Activated T-cell treated with anti-CD3 and anti-CD28 coated beads for 4 hours (primary cell): ENCODE data around the gene POLR3C.

Source experiments
- DNase-seq: peaks from one replicate; pipeline ENCODE4 v3.0.0-alpha.2; 2020

POLR3C gene

GRCh38 chr1:145874646-145875045 lies 50.6 kb downstream of the POLR3C start:
- no peak for DNase-seq

DNA sequence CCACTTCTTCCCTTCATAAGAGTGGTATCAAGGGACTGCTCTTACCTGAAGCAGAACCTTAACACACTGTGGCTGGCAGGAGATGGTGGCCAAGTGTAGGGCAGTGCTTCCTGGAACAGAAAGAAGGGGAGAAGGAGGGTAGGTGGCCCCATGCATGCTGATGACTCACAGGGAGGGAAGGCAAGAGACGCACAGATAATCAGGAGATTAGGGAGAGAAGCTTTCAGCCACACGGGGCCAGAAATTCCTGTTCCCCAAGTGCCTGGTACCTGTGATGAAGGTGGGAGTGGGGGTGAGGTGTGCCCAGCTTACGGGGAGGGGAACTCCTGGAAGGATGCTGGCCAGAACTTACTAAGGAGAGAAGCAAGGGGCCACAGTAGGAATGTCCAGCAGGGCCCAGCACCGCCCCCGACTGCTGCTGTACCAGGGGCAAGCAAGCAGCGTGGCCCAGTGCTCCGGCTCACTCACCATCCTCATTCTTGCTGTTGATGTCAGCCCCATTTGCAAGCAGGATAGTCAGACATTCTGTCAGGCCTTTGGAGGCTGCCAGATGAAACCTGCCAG lies 54.0 kb downstream of the POLR3C start:
- DNase-seq = no peak

DNA sequence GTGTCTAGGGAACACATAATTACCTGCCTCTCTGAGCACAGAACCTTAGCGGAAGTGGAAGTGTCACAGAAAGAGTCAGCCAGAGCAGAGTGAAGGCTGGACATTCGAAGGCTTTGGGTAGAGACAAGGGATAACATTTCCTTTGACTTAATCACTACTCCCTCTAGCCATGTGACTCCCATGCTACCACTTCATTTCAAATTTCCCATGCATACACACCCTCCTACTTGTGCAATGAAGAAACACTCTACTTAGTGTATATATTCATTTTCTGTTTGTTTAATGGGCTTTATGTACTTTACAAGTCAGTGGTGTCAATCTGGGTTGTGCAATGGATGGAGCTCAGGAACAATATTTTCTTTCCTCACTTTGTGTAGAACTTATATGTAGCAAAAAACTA lies 54.7 kb downstream of the POLR3C start:
- DNase-seq = no peak

DNA sequence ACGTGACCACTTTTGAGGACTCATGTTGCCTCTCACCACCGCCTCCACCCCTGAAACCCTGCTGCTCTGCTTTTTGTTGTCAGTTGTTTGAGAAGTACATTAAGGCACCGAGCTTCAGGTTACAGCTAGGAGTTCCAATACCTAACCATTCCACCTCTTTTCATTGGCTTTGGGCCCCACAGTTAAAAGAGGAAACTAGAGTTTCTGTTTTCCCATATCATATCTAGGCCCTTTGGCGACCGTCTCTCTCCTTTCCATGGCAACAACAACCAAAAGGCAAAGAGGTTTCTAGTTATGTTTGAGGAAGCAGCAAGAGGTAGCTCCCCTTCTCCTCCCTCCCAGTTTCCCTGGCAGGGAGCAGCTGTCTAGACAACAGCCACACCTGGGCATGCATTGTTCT lies 55.8 kb downstream of the POLR3C start:
- no peak for DNase-seq

DNA sequence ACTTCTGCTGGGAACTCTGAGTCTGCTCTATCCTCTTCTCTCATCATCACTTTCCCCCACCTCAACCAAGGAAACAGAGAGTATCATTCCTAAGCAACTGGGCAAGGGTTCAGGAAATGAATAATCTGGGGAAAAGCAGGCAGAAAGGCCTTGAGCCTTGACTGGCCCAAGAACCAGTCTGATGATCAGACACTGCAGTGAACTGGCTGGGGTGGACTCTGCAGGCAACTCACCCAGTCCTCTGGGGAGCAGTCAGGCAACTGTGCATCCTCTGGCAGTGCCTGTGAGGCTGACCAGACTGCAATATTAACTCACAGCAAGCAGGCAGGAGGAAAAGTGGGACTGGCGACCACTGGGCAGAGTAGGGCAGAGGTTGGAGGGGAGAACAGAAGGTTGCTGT lies 60.7 kb downstream of the POLR3C start:
- DNase-seq = no peak

DNA sequence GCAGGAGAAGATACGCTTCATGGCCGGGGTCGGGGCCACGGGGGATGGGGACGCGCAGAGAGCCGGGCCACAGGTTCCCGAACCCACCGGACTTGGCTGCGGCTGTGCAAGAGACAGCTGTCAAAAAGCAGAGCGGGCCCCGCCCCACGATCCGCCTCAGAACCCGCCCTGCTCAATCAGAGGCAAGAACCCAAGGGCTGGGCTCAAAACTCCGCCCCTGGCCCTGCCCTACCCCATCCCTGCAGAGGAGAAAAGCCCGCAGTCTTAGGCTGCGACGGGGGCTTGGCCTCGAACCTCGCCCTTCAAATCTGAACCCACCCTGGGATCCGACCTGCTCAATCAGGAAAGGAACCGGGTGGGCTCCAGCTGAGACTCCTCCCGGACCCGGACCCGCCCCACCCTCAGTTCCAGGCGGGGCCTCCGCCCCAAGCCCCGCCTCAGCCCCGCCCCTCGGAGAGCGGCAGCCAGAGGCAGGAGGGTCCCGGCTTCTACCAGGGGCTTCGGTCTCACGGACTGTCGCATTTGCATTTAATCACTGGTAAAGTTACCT lies 61.8 kb downstream of the POLR3C start, which contains the start of gene ANKRD35:
Gene ANKRD35, minus strand, starts transcription at position 129 of the 550 bp plus-strand sequence. Its CDS starts 108 bp downstream, at position 21.
- DNase-seq = peak; percentile 83

- DNase-seq = no peak
These were observed 62.4 kb downstream of the POLR3C start for GRCh38 chr1:145886390-145886789.

DNA sequence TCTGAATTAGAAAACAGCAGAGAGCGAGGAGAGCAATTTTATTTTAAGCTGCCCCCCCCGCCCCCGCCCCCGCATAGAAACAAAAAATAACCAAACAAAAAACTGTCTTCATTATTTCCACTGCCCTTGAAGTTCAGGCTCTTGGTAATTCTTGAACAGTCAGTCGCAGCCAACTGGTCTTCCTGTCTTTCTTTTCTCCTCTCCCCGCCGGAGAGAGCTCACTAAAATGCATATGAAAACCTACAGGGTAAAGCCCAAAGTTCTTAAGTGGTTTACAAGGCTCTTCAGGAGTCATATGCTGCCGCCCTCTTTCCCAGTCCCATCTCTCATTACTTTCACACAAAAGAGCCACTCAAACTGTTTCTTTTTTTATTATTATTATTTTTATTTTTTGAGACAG lies 62.8 kb downstream of the POLR3C start:
- no peak for DNase-seq

- no peak for DNase-seq
These were observed 63.6 kb downstream of the POLR3C start for GRCh38 chr1:145887631-145888030.

- DNase-seq = no peak
These were observed 65.7 kb downstream of the POLR3C start for GRCh38 chr1:145889722-145890121.

DNA sequence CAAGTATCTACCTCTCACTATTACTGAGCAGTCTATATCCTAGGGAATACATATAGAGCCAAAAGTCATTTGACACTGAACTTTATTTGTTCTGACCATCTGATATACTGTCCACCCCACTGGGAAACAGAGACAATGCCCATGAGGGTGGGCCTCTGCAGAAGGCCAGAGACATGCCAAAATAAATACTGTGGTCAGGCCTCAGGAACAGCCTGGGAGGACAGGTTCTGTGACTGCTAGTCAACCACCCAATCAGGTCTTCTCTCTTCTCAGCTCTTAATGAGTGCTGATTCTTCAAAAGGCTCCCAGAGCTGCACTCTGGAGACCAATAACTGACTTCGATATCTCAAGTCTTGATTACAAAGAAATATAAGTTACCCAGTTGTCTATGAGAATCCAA lies 67.1 kb downstream of the POLR3C start:
- no peak for DNase-seq

GRCh38 chr1:145891587-145892485 lies 67.8 kb downstream of the POLR3C start:
- DNase-seq = peak; percentile 37

GRCh38 chr1:145892486-145893087 lies 68.6 kb downstream of the POLR3C start:
- DNase-seq = no peak

DNA sequence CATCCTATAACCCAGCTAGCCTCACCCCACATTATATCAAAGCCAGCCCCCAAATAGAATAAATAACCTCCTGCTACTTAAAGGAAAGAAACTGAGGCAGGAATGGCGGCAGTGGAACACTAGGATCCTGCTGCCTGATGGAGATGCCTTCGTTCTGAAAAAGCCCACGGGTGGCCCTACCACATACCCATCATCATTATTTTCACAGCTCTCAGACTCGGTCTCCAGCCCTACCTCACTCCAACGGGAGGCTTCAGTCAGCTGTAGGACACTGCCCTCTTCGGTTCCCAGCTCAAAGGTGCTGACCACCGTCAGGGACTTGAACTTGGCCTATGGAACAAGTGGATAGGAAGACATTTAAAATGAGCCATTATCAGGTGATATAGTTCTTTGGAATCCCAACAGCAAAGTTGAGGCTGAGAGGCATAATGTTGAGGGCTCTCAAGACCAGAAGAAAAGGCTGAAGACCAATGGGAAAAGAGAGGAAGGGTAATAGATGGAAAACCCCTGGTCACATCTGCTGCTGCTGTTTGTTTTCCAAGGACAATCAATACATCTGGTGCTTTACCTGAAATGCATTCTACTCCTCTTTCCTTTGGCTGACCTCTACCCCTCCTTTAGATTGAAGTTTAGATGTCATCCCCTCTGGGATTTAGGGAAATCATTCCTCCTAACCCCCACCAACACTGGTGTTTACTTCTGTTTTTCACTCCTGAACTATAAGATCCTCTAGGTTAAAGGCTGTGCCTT lies 69.5 kb downstream of the POLR3C start:
- DNase-seq = no peak
